Breast epithelium (tissue), 3 donors: Measurements from ENCODE around the gene PROB1.

Source experiments
- POLR2A ChIP-seq: fragments of 450-650 bp; IDR thresholded peaks from one replicate; pipeline ENCODE4 v1.6.1; 2016; ENCODE audit warnings: antibody characterized with exemption, mild to moderate bottlenecking, moderate library complexity
- POLR2AphosphoS5 ChIP-seq, 3 donors: sonication (generic); formaldehyde crosslinking; IDR thresholded peaks; one replicate each; pipeline ENCODE4 v1.6.1; 2017; ENCODE audit warnings: antibody characterized with exemption in 3 of 3
- TF ChIP-seq, protein P1 (sequence below), 3 donors: fragments of 450-650 bp; IDR thresholded peaks; one replicate each; pipeline ENCODE4 v1.5.1; 2016 to 2017; ENCODE audit warnings: antibody characterized with exemption in 3 of 3, mild to moderate bottlenecking in 3 of 3, moderate library complexity in 3 of 3

DNA sequence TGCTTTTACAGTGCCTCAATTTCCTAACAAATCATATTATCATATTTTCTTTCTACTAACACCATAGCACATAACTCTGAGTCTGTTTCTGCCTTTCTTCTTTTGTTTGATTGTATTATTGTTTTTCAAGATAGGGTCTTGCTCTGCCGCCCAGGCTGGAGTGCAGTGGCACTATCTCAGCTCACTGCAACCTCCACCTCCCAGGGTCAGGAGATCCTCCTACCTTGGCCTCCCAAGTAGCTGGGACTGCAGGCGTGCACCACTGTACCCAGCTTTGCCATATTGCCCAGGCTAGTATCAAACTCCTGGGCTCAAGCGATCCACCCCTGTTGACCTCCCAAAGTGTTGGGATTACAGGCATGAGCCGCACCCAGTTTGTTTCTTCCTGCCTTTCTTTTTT lies 34.5 kb downstream of the PROB1 start:
- no peak for TF ChIP-seq POLR2A
- TF ChIP-seq, protein P1, sequence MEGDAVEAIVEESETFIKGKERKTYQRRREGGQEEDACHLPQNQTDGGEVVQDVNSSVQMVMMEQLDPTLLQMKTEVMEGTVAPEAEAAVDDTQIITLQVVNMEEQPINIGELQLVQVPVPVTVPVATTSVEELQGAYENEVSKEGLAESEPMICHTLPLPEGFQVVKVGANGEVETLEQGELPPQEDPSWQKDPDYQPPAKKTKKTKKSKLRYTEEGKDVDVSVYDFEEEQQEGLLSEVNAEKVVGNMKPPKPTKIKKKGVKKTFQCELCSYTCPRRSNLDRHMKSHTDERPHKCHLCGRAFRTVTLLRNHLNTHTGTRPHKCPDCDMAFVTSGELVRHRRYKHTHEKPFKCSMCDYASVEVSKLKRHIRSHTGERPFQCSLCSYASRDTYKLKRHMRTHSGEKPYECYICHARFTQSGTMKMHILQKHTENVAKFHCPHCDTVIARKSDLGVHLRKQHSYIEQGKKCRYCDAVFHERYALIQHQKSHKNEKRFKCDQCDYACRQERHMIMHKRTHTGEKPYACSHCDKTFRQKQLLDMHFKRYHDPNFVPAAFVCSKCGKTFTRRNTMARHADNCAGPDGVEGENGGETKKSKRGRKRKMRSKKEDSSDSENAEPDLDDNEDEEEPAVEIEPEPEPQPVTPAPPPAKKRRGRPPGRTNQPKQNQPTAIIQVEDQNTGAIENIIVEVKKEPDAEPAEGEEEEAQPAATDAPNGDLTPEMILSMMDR (IDR thresholded peaks at IDR 0.05), result no peak
- TF ChIP-seq POLR2AphosphoS5 (IDR thresholded peaks at IDR 0.05), result no peak
